Cardiac muscle cell (in vitro differentiated cells and primary cell): ENCODE data around the gene PHLPP1. TPM values are rescaled to one million over a fixed set of nuclear protein-coding genes. Genes with fewer than 3 reads are reported as not detected.
A peak's percentile ranks its signal among the peaks of the same experiment; 100 is the strongest.

Experiments used
- DNase-seq, 2 donors: peaks; one replicate each; pipeline versions ENCODE4 v3.0.0 to v3.0.0-alpha.2; 2010 to 2017; ENCODE audit warnings: low read depth in 1 of 2, low spot score in 1 of 2
- H3K27ac ChIP-seq: fragments of 200-600 bp; sonication (generic); 2 replicates; pipeline ENCODE4 v1.5.1; 2016
- H3K27me3 ChIP-seq: fragments of 200-600 bp; sonication (generic); 2 replicates; pipeline ENCODE4 v1.6.0; 2016; ENCODE audit warnings: control low read depth
- H3K36me3 ChIP-seq: fragments of 200-600 bp; sonication (generic); 2 replicates; pipeline ENCODE4 v1.5.1; 2016; ENCODE audit warnings: control low read depth
- H3K4me1 ChIP-seq: fragments of 200-600 bp; sonication (generic); 2 replicates; pipeline ENCODE4 v1.8.1; 2017; ENCODE audit warnings: low read depth, mild to moderate bottlenecking, mixed run types
- H3K4me3 ChIP-seq: fragments of 200-600 bp; sonication (generic); 2 replicates; pipeline ENCODE4 v1.5.1; 2016; ENCODE audit warnings: mild to moderate bottlenecking
- H3K9me3 ChIP-seq: fragments of 200-600 bp; sonication (generic); 2 replicates; pipeline ENCODE4 v1.5.1; 2017; ENCODE audit warnings: low read depth, mild to moderate bottlenecking, control low read depth
- CTCF ChIP-seq: IDR thresholded peaks from 2 replicates; pipeline ENCODE4 v1.5.1; 2012; ENCODE audit warnings: low read depth, mild to moderate bottlenecking, low read length
- polyA plus RNA-seq: library from polyadenylated mRNA; unstranded; fragments of >200 nt; fragmentation: Nextera tagmentation; extraction: Ambion mirVana; gene quantifications from 2 replicates; pipeline ENCODE4 v1.2.1, GENCODE V29; 2016
- total RNA-seq: library from RNA; depleted of rRNA; stranded (reverse); fragments of >200 nt; gene quantifications from 2 replicates; pipeline ENCODE4 v1.2.3, GENCODE V29; 2016

The PHLPP1 gene
- total and polyA plus RNA-seq, 2 experiments from 2014 or later: 6.3 to 25.8 TPM

GRCh38 chr18:62881509-62882016 is 166.2 kb downstream of the PHLPP1 start:
- no peak for TF ChIP-seq CTCF
- H3K27ac ChIP-seq: no peak overlapping the region
- H3K4me1 ChIP-seq: peaks cover 26% of the 10 kb centered on the region
- no peak overlapping the region for H3K4me3 ChIP-seq
- H3K9me3 ChIP-seq: no peaks in the 10 kb centered on the region
- peak in 1 of 2 donors; percentile 93 for DNase-seq
- no peaks in the 10 kb centered on the region for H3K27me3 ChIP-seq
- H3K36me3 ChIP-seq: no peaks in the 10 kb centered on the region

GRCh38 chr18:62883937-62884735 is 168.8 kb downstream of the PHLPP1 start:
- Histone ChIP-seq H3K27ac (no peak overlapping the region), H3K4me1 (peaks cover 5% of the 10 kb centered on the region), H3K36me3 (no peaks in the 10 kb centered on the region), H3K4me3 (no peak overlapping the region), H3K9me3 (no peaks in the 10 kb centered on the region), H3K27me3 (no peaks in the 10 kb centered on the region)
- no peak for DNase-seq
- TF ChIP-seq CTCF: no peak

GRCh38 chr18:62885804-62886203 is 170.5 kb downstream of the PHLPP1 start:
- no peak for TF ChIP-seq CTCF
- H3K9me3 ChIP-seq: no peaks in the 10 kb centered on the region
- H3K27ac ChIP-seq: no peak overlapping the region
- no peaks in the 10 kb centered on the region for H3K27me3 ChIP-seq
- H3K36me3 ChIP-seq: no peaks in the 10 kb centered on the region
- DNase-seq: no peak
- peaks cover 5% of the 10 kb centered on the region for H3K4me1 ChIP-seq
- no peak overlapping the region for H3K4me3 ChIP-seq

- no peaks in the 10 kb centered on the region for H3K27me3 ChIP-seq
- H3K27ac ChIP-seq: no peak overlapping the region
- DNase-seq: no peak
- no peaks in the 10 kb centered on the region for H3K9me3 ChIP-seq
- H3K4me3 ChIP-seq: no peak overlapping the region
- peaks cover 8% of the 10 kb centered on the region for H3K4me1 ChIP-seq
- no peak for TF ChIP-seq CTCF
- H3K36me3 ChIP-seq: no peaks in the 10 kb centered on the region
Observed at GRCh38 chr18:62894681-62895390, 179.5 kb downstream of the PHLPP1 start.

GRCh38 chr18:62897153-62897552 is 181.8 kb downstream of the PHLPP1 start:
- H3K4me3 ChIP-seq: no peak overlapping the region
- H3K4me1 ChIP-seq: peaks cover 10% of the 10 kb centered on the region
- no peaks in the 10 kb centered on the region for H3K36me3 ChIP-seq
- no peak overlapping the region for H3K27ac ChIP-seq
- DNase-seq: peak in 1 of 2 donors; percentile 23
- no peaks in the 10 kb centered on the region for H3K9me3 ChIP-seq
- no peak for TF ChIP-seq CTCF
- H3K27me3 ChIP-seq: no peaks in the 10 kb centered on the region
